ENCODE results near the gene INO80E. TPM values are rescaled to one million over a fixed set of nuclear protein-coding genes. Genes with fewer than 3 reads are reported as not detected.
"Not testable (repeated sequence)": the region's sequence is repeated elsewhere in the genome, so short reads cannot be mapped to it uniquely, and the experiment has no call there.

The INO80E gene
- 74.1 TPM for polyA plus RNA-seq (2013, experiment 1 of 2; ENCODE audit: insufficient read length)
- 43.9 TPM for polyA plus RNA-seq (2013, experiment 2 of 2; ENCODE audit: insufficient read length)

- peak; percentile 96 for DNase-seq
These were observed at the start of gene INO80E for GRCh38 chr16:29995911-29996765. Gene INO80E, plus strand, starts transcription at chr16:29996241. Its CDS starts 70 bp downstream, at chr16:29996311.

- DNase-seq = no peak
These were observed 48.1 kb upstream of the INO80E start for GRCh38 chr16:29947897-29948296.

GRCh38 chr16:29950806-29951461 is 45.1 kb upstream of the INO80E start:
- no peak for DNase-seq

- no peak for DNase-seq
These were observed 44.2 kb upstream of the INO80E start for GRCh38 chr16:29951625-29952365.

- DNase-seq = no peak
These were observed 37.3 kb upstream of the INO80E start for GRCh38 chr16:29958756-29959155.

- DNase-seq = no peak
These were observed 36.7 kb upstream of the INO80E start for GRCh38 chr16:29959293-29959692.

GRCh38 chr16:29959821-29960220 is 36.2 kb upstream of the INO80E start:
- DNase-seq = not testable (repeated sequence)

- no peak for DNase-seq
These were observed 34.9 kb upstream of the INO80E start for GRCh38 chr16:29961127-29961478.

GRCh38 chr16:29961479-29962343 is 34.3 kb upstream of the INO80E start, which contains the start of gene TMEM219:
Gene TMEM219, plus strand, starts transcription at chr16:29962079. Its CDS starts 1,065 bp downstream, at chr16:29963144.
- DNase-seq = peak; percentile 91

- DNase-seq = peak; percentile 28
These were observed 33.6 kb upstream of the INO80E start for GRCh38 chr16:29962344-29962994.

- no peak for DNase-seq
These were observed 32.9 kb upstream of the INO80E start for GRCh38 chr16:29963021-29963743.

- DNase-seq = no peak
These were observed 27.8 kb upstream of the INO80E start for GRCh38 chr16:29968205-29968604.

GRCh38 chr16:29971304-29971703 is 24.7 kb upstream of the INO80E start:
- DNase-seq = no peak

- no peak for DNase-seq
These were observed 23.5 kb upstream of the INO80E start for GRCh38 chr16:29972500-29972899.

GRCh38 chr16:29972992-29973383 is 23.1 kb upstream of the INO80E start:
- DNase-seq = no peak

GRCh38 chr16:29973384-29974246 is 22.4 kb upstream of the INO80E start, which contains the start of gene TAOK2:
Gene TAOK2, plus strand, starts transcription at chr16:29973868. Its CDS starts 3,905 bp downstream, at chr16:29977773.
- peak; percentile 99 for DNase-seq

- no peak for DNase-seq
These were observed 21.5 kb upstream of the INO80E start for GRCh38 chr16:29974291-29975133.

GRCh38 chr16:29975134-29975538 is 20.9 kb upstream of the INO80E start:
- DNase-seq = no peak

Measured in fibroblast of skin of back (primary cell).